D341Med (cell line): Measurements from ENCODE around the gene LTF.
"Not testable (repeated sequence)": the region's sequence is repeated elsewhere in the genome, so short reads cannot be mapped to it uniquely, and the experiment has no call there.

ENCODE experiments used
- DNase-seq: peaks from one replicate; pipeline ENCODE4 v3.0.0; 2012; ENCODE audit warnings: low spot score

The LTF gene

GRCh38 chr3:46440531-46441294 is 24.0 kb downstream of the LTF start:
- no peak for DNase-seq

GRCh38 chr3:46438831-46439230 is 25.9 kb downstream of the LTF start:
- no peak for DNase-seq

- DNase-seq, result no peak
Observed at GRCh38 chr3:46435081-46435726, 29.5 kb downstream of the LTF start.

- no peak for DNase-seq
Observed at GRCh38 chr3:46433841-46434240, 30.9 kb downstream of the LTF start.

GRCh38 chr3:46433118-46433517 is 31.6 kb downstream of the LTF start:
- DNase-seq, result not testable (repeated sequence)

GRCh38 chr3:46431905-46432304 is 32.8 kb downstream of the LTF start:
- not testable (repeated sequence) for DNase-seq

- not testable (repeated sequence) for DNase-seq
Observed at GRCh38 chr3:46430879-46431278, 33.8 kb downstream of the LTF start.

- DNase-seq, result no peak
Observed at GRCh38 chr3:46429671-46430070, 35.0 kb downstream of the LTF start.

GRCh38 chr3:46429250-46429649 is 35.5 kb downstream of the LTF start:
- no peak for DNase-seq

GRCh38 chr3:46427916-46428833 is 36.5 kb downstream of the LTF start:
- no peak for DNase-seq

- DNase-seq, result not testable (repeated sequence)
Observed at GRCh38 chr3:46427404-46427803, 37.3 kb downstream of the LTF start.

- not testable (repeated sequence) for DNase-seq
Observed at GRCh38 chr3:46426476-46426875, 38.2 kb downstream of the LTF start.

GRCh38 chr3:46423588-46423987 is 41.1 kb downstream of the LTF start:
- no peak for DNase-seq

- no peak for DNase-seq
Observed at GRCh38 chr3:46422617-46423016, 42.1 kb downstream of the LTF start.

GRCh38 chr3:46420931-46421330 is 43.8 kb downstream of the LTF start:
- no peak for DNase-seq

- no peak for DNase-seq
Observed at GRCh38 chr3:46419816-46420215, 44.9 kb downstream of the LTF start.

- no peak for DNase-seq
Observed at GRCh38 chr3:46417841-46418611, 46.7 kb downstream of the LTF start.

- DNase-seq, result no peak
Observed at GRCh38 chr3:46416811-46417510, 47.7 kb downstream of the LTF start.

- DNase-seq, result no peak
Observed at GRCh38 chr3:46416125-46416810, 48.4 kb downstream of the LTF start.

- no peak for DNase-seq
Observed at GRCh38 chr3:46414739-46415138, 50.0 kb downstream of the LTF start.

- no peak for DNase-seq
Observed at GRCh38 chr3:46413951-46414350, 50.8 kb downstream of the LTF start.
